Activated B cell treated with CpG ODN at 0.5 μM for 24 hours (primary cell): Measurements from ENCODE around the gene PROC. TPM values are rescaled to one million over a fixed set of nuclear protein-coding genes. Genes with fewer than 3 reads are reported as not detected.

ENCODE experiments used
- ATAC-seq: fragments of 200-7000 bp; cut with Tn5 transposase; one replicate; pipeline ENCODE4 v1.10.0; 2021; ENCODE audit warnings: low read depth, mild to moderate bottlenecking, moderate library complexity
- CTCF ChIA-PET: fragments of 350-600 bp; sonication (Branson Sonifier 250); formaldehyde crosslinking; loops from one replicate; lab custom pipeline; 2021; ENCODE audit warnings: antibody characterized with exemption; lab: Charles Lee
- POLR2A ChIA-PET: fragments of 350-600 bp; sonication (Branson Sonifier 250); formaldehyde crosslinking; loops from one replicate; lab custom pipeline; 2021; ENCODE audit warnings: antibody characterized with exemption; lab: Charles Lee
- DNase-seq: peaks from one replicate; pipeline ENCODE4 v3.0.0; 2022
- H3K27ac Mint-ChIP-seq: one replicate; pipeline ENCODE4 v1.8.0; 2020; ENCODE audit warnings: mixed read lengths
- H3K27me3 Mint-ChIP-seq: one replicate; pipeline ENCODE4 v1.8.0; 2021; ENCODE audit warnings: mixed read lengths
- H3K36me3 Mint-ChIP-seq: one replicate; pipeline ENCODE4 v1.8.0; 2021; ENCODE audit warnings: low read depth, mixed read lengths
- H3K4me1 Mint-ChIP-seq: one replicate; pipeline ENCODE4 v1.8.0; 2021; ENCODE audit warnings: mixed read lengths
- H3K4me3 Mint-ChIP-seq: one replicate; pipeline ENCODE4 v1.8.0; 2020; ENCODE audit warnings: mild to moderate bottlenecking, mixed read lengths
- H3K9me3 Mint-ChIP-seq: one replicate; pipeline ENCODE4 v1.8.0; 2020; ENCODE audit warnings: mixed read lengths
- intact Hi-C: fragments of 100-400 bp; cut with micrococcal nuclease; formaldehyde crosslinking; loops from one replicate; pipeline ENCODE4 v1.15.1; 2024
- total RNA-seq: library from RNA; stranded (reverse); gene quantifications from 2 replicates; pipeline ENCODE4 v1.2.3, GENCODE V29; 2022
- TF ChIP-seq, protein P1 (sequence below): fragments of 200-600 bp; IDR thresholded peaks from one replicate; pipeline ENCODE4 v1.8.0; 2022; ENCODE audit warnings: antibody characterized with exemption, mild to moderate bottlenecking

PROC gene
- total RNA-seq, 1 donor from 2014 or later, result not detected

- DNase-seq (peak; percentile 95), ATAC-seq (peak; percentile 73)
- CTCF ChIA-PET, result interaction anchor here (1.0 to 1.3 kb wide), 2 partner anchors 27 to 28 kb away, joined by 3 read pairs; no protein-coding TSS in a partner anchor
- Mint-ChIP-seq H3K27ac (peak within 1 kb of the TSS; percentile 100), H3K9me3 (no peaks in the 10 kb centered on the region), H3K4me1 (peaks cover 75% of the 10 kb centered on the region), H3K36me3 (peaks cover 27% of the 10 kb centered on the region), H3K4me3 (peak within 1 kb of the TSS; percentile 87), H3K27me3 (no peaks in the 10 kb centered on the region)
- intact Hi-C loops, result loop anchor here (1.0 to 10.0 kb wide), 11 partner anchors 15 to 731 kb away; partner anchors contain the start of genes GYPC, IWS1, SFT2D3 and WDR33
- TF ChIP-seq, protein P1, sequence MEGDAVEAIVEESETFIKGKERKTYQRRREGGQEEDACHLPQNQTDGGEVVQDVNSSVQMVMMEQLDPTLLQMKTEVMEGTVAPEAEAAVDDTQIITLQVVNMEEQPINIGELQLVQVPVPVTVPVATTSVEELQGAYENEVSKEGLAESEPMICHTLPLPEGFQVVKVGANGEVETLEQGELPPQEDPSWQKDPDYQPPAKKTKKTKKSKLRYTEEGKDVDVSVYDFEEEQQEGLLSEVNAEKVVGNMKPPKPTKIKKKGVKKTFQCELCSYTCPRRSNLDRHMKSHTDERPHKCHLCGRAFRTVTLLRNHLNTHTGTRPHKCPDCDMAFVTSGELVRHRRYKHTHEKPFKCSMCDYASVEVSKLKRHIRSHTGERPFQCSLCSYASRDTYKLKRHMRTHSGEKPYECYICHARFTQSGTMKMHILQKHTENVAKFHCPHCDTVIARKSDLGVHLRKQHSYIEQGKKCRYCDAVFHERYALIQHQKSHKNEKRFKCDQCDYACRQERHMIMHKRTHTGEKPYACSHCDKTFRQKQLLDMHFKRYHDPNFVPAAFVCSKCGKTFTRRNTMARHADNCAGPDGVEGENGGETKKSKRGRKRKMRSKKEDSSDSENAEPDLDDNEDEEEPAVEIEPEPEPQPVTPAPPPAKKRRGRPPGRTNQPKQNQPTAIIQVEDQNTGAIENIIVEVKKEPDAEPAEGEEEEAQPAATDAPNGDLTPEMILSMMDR, result no peak
- POLR2A ChIA-PET, result interaction anchor here (0.7 to 3.9 kb wide), 11 partner anchors 11 to 308 kb away, joined by 3 to 23 read pairs (median 4); partner anchors contain the start of gene IWS1
Observed at GRCh38 chr2:127387655-127388422, 30.4 kb upstream of the PROC start, which contains the start of gene MAP3K2. MAP3K2 (minus strand) TSS chr2:127387975; CDS start chr2:127343129, 44,846 bp downstream.

GRCh38 chr2:127388423-127389164, 29.6 kb upstream of the PROC start:
- ATAC-seq (peak; percentile 9), DNase-seq (no peak)
- intact Hi-C loops, result loop anchor here (1.0 to 10.0 kb wide), 6 partner anchors 138 to 732 kb away; partner anchors contain the start of genes GYPC, IWS1 and WDR33
- H3K4me3 Mint-ChIP-seq, result peak overlapping the region; percentile 87
- H3K36me3 Mint-ChIP-seq, result peaks cover 25% of the 10 kb centered on the region
- H3K27ac Mint-ChIP-seq, result peak overlapping the region; percentile 100
- no peaks in the 10 kb centered on the region for H3K9me3 Mint-ChIP-seq
- TF ChIP-seq, protein P1, result no peak
- H3K27me3 Mint-ChIP-seq, result no peaks in the 10 kb centered on the region
- peaks cover 69% of the 10 kb centered on the region for H3K4me1 Mint-ChIP-seq
- ChIA-PET POLR2A (interaction anchor here (0.6 to 3.9 kb wide), 13 partner anchors 10 to 308 kb away, joined by 3 to 23 read pairs (median 4); partner anchors contain the start of gene IWS1), CTCF (interaction anchor here (1.0 to 1.3 kb wide), 2 partner anchors 20 to 27 kb away, joined by 3 read pairs; no protein-coding TSS in a partner anchor)

- peak; percentile 9 for ATAC-seq
- Mint-ChIP-seq H3K36me3 (peaks cover 16% of the 10 kb centered on the region), H3K27ac (peak overlapping the region; percentile 100), H3K4me3 (peak overlapping the region; percentile 83), H3K4me1 (peaks cover 61% of the 10 kb centered on the region), H3K27me3 (no peaks in the 10 kb centered on the region), H3K9me3 (peaks cover 2% of the 10 kb centered on the region)
- TF ChIP-seq, protein P1, result no peak
- ChIA-PET POLR2A (interaction anchor here (0.6 to 3.9 kb wide), 8 partner anchors 9 to 137 kb away, joined by 4 to 23 read pairs (median 7); partner anchors contain the start of gene IWS1), CTCF (interaction anchor here (0.6 to 1.4 kb wide), 3 partner anchors 25 to 186 kb away, joined by 3 to 4 read pairs (median 3); no protein-coding TSS in a partner anchor)
- DNase-seq, result no peak
- intact Hi-C loops, result loop anchor here (2.0 to 10.0 kb wide), 3 partner anchors 305 to 733 kb away; partner anchors contain the start of genes GYPC and WDR33
Observed at GRCh38 chr2:127389778-127390435, 28.3 kb upstream of the PROC start.

GRCh38 chr2:127392133-127392827, 25.9 kb upstream of the PROC start:
- CTCF ChIA-PET, result no interaction called here
- peaks cover 40% of the 10 kb centered on the region for H3K4me1 Mint-ChIP-seq
- peaks cover 5% of the 10 kb centered on the region for H3K36me3 Mint-ChIP-seq
- H3K27ac Mint-ChIP-seq, result peak overlapping the region; percentile 100
- no peak overlapping the region for H3K4me3 Mint-ChIP-seq
- H3K27me3 Mint-ChIP-seq, result no peaks in the 10 kb centered on the region
- POLR2A ChIA-PET, result no interaction called here
- TF ChIP-seq, protein P1, result no peak
- no peak for ATAC-seq
- DNase-seq, result no peak
- H3K9me3 Mint-ChIP-seq, result peaks cover 2% of the 10 kb centered on the region
- intact Hi-C loops, result no loop called here
